SU-DHL-6 (cell line): Measurements from ENCODE around the gene SLC9A2.

Experiments used
- CTCF ChIP-seq: fragments of 200-600 bp; sonication (generic); IDR thresholded peaks from one replicate; pipeline ENCODE4 v1.5.1; 2017; ENCODE audit warnings: antibody characterized with exemption, mild to moderate bottlenecking, low read length, moderate library complexity; ENCODE audit not compliant: insufficient read depth, poor library complexity, severe bottlenecking
- EZH2phosphoT487 ChIP-seq: fragments of 200-600 bp; sonication (generic), shearing (Covaris generic); conservative IDR thresholded peaks from 2 replicates; pipeline ENCODE4 v1.6.1; 2018; ENCODE audit warnings: mild to moderate bottlenecking, antibody characterized with exemption, low read length, moderate library complexity, mixed read lengths

- TF ChIP-seq EZH2phosphoT487 (no peak), CTCF (no peak)
Measured at GRCh38 chr2:102578376-102578775, 41.0 kb upstream of the SLC9A2 start.
